HL-60 (cell line): ENCODE data around the gene ADCY5.
A peak's percentile ranks its signal among the peaks of the same experiment; 100 is the strongest.

Experiments used
- DNase-seq, 2 experiments: peaks; one replicate each; pipeline ENCODE4 v3.0.0-alpha.2; 2010 to 2020; ENCODE audit warnings: low read depth in 1 of 2, low spot score in 1 of 2
- H3K27ac ChIP-seq: fragments of 250-450 bp; sonication (Bioruptor Pico); replicated peaks from 2 replicates; pipeline ENCODE4 v1.5.1; 2020; ENCODE audit warnings: mild to moderate bottlenecking, moderate library complexity
- H3K27me3 ChIP-seq: fragments of 250-450 bp; sonication (Bioruptor Pico); 2 replicates; pipeline ENCODE4 v1.5.1; 2021; ENCODE audit warnings: mild to moderate bottlenecking, moderate library complexity; ENCODE audit not compliant: insufficient read depth, poor library complexity, severe bottlenecking
- H3K4me3 ChIP-seq: replicated peaks from 2 replicates; pipeline ENCODE4 v1.5.1; 2011; ENCODE audit warnings: mild to moderate bottlenecking, control low read depth, low read length; ENCODE audit not compliant: insufficient read depth
- CTCF ChIP-seq: IDR thresholded peaks from one replicate; pipeline ENCODE4 v1.5.1; 2011; ENCODE audit warnings: low read length, control low read depth, inconsistent platforms; ENCODE audit not compliant: insufficient read depth
- GABPA ChIP-seq: IDR thresholded peaks from 2 replicates; pipeline ENCODE4 v1.6.1; 2012; ENCODE audit warnings: low read depth
- POLR2AphosphoS5 ChIP-seq: IDR thresholded peaks from 2 replicates; pipeline ENCODE4 v1.6.1; 2012; ENCODE audit warnings: low read depth
- REST ChIP-seq: IDR thresholded peaks from 2 replicates; pipeline ENCODE4 v1.6.1; 2012; ENCODE audit warnings: low read depth; ENCODE audit not compliant: insufficient replicate concordance
- SPI1 ChIP-seq: IDR thresholded peaks from 2 replicates; pipeline ENCODE4 v1.6.1; 2012; ENCODE audit warnings: low read depth, mild to moderate bottlenecking, borderline replicate concordance

The ADCY5 gene

GRCh38 chr3:123298903-123299302 lies 150.0 kb downstream of the ADCY5 start:
- Histone ChIP-seq H3K27ac (no peak overlapping the region), H3K4me3 (no peak overlapping the region), H3K27me3 (no peaks in the 10 kb centered on the region)
- TF ChIP-seq REST (no peak), GABPA (no peak), CTCF (no peak), SPI1 (no peak), POLR2AphosphoS5 (no peak)
- DNase-seq, result no peak

- no peak overlapping the region for H3K27ac ChIP-seq
- no peak for TF ChIP-seq POLR2AphosphoS5
- no peak for TF ChIP-seq REST
- no peak for TF ChIP-seq GABPA
- TF ChIP-seq SPI1, result no peak
- TF ChIP-seq CTCF, result no peak
- no peak overlapping the region for H3K4me3 ChIP-seq
- DNase-seq, result peak in 1 of 2 experiments; percentile 9
- no peaks in the 10 kb centered on the region for H3K27me3 ChIP-seq
Measured at GRCh38 chr3:123297627-123297899, 151.3 kb downstream of the ADCY5 start.

- no peak for DNase-seq
- TF ChIP-seq SPI1, result no peak
- TF ChIP-seq CTCF, result no peak
- TF ChIP-seq POLR2AphosphoS5, result no peak
- TF ChIP-seq REST, result no peak
- TF ChIP-seq GABPA, result no peak
- no peak overlapping the region for H3K27ac ChIP-seq
- no peak overlapping the region for H3K4me3 ChIP-seq
- H3K27me3 ChIP-seq, result no peaks in the 10 kb centered on the region
Measured at GRCh38 chr3:123296836-123297626, 151.9 kb downstream of the ADCY5 start.
